HG03280 (cell line): ENCODE measurements around the gene SLC6A1.

Experiments used
- ATAC-seq: cut with Tn5 transposase; IDR thresholded peaks from one replicate; pipeline ENCODE4 v1.9.1; 2021; ENCODE audit warnings: mild to moderate bottlenecking, moderate library complexity; ENCODE audit not compliant: unreplicated experiment

SLC6A1 gene

DNA sequence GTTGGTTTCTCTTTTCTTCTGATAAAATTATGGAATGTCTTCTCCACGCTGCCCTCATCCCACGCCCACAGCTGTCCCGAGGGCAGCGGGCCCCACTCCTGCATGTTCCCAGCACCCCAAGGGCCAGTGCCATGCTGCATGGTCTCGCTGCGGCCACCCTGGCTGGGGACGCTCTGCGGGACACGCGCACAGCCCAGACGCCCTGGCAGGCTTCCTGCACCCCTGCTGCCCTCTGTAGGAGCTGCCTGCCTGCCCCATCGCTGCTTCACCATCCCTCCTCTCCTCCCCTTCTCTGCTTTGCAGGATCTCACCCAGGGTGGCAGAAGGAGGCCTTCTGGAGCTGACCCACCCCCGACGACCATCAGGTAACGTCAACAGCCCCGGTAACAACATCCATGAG is 22.8 kb downstream of the SLC6A1 start:
- ATAC-seq = no peak

GRCh38 chr3:11016727-11017126 is 24.2 kb downstream of the SLC6A1 start:
- no peak for ATAC-seq

GRCh38 chr3:11019116-11019819 is 26.7 kb downstream of the SLC6A1 start:
- ATAC-seq = no peak

GRCh38 chr3:11020764-11021163 is 28.2 kb downstream of the SLC6A1 start:
- ATAC-seq = no peak

GRCh38 chr3:11021611-11022011 is 29.1 kb downstream of the SLC6A1 start:
- ATAC-seq = no peak

DNA sequence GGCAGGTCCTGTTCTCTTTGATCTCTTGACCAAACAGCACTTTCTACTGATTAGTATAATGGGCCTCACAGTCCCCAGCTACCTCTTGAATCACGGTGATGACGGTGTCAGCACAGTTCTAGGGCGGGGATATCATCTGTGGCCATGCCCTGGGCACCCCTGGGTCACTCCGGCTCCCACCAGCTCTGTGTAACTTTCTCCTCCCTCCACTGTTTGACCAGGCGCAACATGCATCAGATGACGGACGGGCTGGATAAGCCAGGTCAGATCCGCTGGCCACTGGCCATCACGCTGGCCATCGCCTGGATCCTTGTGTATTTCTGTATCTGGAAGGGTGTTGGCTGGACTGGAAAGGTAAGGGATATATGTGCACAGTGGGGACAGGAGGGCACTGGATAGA is 29.6 kb downstream of the SLC6A1 start:
- no peak for ATAC-seq

GRCh38 chr3:11024181-11024580 is 31.6 kb downstream of the SLC6A1 start:
- no peak for ATAC-seq

DNA sequence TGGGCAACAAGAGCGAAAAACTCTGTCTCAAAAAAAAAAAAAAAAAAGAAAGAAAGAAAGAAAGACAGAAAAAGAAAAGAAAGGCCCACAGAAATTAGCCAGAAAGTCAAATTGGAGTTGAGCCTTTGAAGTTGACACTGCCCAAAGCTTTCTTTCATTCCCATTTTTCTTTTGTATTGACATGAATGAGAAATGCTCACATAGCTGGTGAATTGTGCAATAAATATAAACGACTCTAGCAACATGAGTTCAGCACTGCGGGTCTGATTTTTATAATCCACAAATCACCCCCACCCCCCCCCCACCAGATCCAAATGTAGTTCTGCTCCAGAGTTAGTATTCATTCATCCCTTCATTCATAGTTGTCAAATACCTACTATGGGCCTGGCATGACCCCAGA is 37.4 kb downstream of the SLC6A1 start:
- ATAC-seq = no peak

DNA sequence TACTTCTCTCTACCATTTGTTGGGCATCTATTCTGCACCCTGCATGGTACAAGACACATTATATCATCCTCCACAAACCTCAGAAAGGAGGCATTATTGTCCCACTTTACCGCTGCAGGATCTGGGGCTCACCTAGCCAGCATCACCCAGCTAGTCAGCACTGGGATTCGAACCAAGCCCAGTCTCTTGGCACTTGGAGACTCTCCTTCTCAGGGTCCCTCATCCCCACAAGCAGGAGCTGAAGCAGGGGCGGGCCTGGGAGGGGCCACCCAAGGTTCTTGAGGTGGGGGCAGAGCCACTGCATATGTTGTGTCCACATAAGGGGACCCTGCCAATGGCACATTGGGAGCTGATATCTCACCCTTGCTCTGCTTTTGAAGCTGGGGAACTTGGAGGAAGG is 41.3 kb downstream of the SLC6A1 start:
- no peak for ATAC-seq

GRCh38 chr3:11034309-11034985 is 41.9 kb downstream of the SLC6A1 start:
- ATAC-seq = no peak

DNA sequence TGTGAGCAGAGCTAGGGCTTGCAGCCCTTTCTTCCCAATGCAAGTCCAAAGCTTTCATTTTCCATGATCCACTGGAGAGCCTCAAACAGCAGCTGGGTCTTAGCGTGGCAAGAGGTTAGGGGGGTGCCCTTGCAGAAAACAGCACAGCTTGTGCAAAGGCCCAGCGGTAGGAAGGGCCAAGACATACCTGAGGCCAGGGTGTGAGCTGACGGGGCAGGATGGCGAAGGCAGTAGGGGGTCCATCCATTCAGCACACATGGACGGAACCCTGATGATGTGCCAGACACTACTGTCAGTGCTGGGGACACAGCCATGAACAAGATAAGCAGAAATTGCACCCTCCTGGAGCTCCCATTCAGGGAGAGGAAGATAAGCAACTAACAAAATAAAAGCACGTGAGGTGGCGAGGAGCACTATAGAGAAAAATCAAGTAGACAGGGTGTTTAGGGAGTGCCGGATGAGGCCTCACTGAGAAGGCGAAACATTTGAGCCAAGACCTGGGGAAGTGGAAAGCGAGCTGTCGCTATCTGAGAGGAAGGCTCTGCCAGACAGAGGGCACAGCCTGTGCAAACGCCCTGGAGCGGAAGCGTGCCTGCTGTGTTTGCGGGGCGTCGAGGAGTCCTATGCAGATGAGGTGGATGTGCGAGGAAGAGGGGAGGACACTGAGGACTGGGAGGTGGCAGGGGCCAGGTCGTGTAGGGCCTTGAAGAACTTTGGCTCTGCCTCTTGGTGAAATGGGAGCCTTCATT is 43.4 kb downstream of the SLC6A1 start:
- no peak for ATAC-seq

GRCh38 chr3:11037241-11037873 is 44.8 kb downstream of the SLC6A1 start:
- ATAC-seq = no peak

DNA sequence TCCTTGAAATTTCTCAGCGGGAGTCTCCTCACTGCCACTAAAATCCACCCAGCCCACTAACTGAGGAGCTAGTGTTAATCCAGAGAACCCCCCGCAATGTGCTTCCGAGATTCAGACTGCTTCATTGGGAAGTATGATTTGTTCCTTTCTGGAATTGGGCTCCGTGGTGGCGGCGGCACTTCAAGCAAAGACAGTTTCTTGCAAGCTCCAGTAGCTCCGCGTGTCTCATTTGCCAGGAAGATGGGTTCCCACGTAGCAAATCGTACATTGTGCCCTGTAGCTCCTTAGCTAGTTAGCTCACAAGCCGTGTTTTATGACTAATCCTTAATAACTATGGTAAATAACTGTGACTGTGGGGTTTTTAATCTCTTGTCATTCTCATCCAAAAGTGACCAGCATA is 45.4 kb downstream of the SLC6A1 start:
- ATAC-seq = no peak

DNA sequence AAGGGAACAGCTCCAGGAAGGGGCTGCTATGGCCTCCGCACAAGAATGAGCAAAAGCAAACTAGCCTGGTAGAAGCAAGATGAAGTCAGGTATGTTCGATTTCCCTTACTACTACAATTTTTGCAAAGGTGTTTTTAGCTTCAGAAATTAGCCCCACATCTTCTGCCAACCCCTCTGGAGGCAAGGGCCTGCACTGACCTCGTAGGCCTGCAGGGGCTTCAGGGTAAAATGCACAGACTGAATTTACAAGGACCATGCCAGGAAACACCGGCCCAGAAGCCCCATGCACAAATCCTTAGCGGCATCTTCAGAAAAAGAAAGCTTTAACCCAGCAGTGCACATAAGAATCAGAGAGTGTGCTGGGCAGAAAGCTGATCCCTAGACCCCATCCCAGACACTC is 53.0 kb downstream of the SLC6A1 start:
- ATAC-seq = no peak

DNA sequence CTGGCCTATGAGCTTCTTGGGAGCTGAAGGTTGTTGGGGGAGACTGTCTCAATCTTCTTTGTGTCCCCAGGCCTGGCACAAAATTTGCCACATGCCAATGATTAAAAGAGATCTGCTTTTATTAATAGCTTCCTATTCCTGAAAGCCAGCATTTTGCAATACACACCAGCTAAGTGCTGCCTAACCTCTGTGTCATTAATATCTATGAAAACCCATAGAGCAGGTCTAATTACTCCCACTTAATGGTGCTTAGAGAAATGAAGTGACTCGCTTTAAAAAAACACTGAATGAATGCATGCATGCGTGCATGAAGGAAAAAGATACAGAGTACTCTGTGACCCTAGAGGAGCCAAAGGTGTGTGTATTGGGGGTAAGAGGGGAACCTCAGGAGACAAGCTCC is 55.0 kb downstream of the SLC6A1 start:
- ATAC-seq = no peak

GRCh38 chr3:11050666-11051323 is 58.2 kb downstream of the SLC6A1 start:
- no peak for ATAC-seq

DNA sequence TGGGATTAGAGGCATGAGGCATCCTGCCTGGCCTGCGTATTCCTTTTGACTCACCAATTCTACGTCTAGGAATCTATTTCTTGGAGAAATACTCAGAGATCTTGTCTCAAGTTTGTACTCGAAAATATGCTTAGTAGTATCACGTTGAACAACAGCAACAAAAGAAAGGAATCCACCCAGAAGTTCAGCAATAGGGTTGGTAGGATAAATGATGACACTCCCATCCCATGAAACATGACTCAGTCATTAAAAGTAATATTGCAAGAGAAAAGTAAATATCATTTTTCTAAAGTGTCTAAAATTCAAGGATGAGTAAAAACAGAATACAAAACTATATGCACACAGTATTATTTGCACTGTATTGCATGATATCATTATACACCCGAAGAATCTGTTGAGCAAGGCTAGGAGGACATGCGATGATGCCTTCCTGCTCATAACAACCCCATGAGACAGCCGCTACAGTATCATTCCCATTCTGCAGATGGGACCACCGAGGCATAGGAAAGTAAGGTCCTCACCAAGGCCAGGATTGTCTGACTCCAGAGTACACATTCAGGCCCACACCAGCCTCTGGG is 61.5 kb downstream of the SLC6A1 start:
- no peak for ATAC-seq

- ATAC-seq = no peak
Measured at GRCh38 chr3:11054739-11055438, 62.3 kb downstream of the SLC6A1 start.

- ATAC-seq = no peak
Measured at GRCh38 chr3:11055496-11055895, 62.9 kb downstream of the SLC6A1 start.

GRCh38 chr3:11056531-11057050 is 64.0 kb downstream of the SLC6A1 start:
- no peak for ATAC-seq
